ENCODE measurements around the gene GATD1. TPM values are rescaled to one million over a fixed set of nuclear protein-coding genes. Genes with fewer than 3 reads are reported as not detected.

Gene GATD1
- total and polyA plus RNA-seq, 4 donors: 22.1 to 63.1 (median 39.1) TPM

DNA sequence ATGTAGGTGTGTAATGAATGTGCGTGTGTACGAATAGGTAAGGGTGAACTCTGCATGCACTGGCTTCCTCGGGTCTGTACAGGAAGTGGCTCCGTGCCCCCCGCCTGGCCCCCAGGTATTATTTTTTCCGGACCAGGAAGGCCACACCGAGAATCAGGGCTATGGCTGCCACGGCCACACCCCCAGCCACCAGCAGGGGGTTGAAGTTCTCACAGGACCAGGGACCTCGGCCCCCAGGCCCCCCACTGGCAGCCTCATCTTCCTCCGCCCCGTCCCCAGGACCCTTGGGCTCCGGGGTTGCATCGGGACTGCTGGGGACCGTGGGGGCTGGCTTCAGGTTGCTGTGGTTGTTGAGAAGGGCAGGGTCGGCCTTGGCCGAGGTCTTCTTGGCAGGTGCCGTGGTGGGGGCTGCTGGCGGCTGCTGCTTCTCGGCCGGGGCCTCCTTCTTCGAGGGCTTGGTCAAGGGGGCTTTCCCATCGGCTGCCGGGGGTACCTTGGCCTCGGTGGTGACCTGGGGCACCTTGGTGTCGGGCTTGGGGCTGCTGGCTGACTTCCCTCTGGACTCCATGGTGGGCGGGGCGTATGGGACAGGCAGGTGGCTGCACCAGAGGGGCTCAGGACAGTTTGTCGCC, 10.8 kb upstream of the GATD1 start:
- no peaks in the 10 kb centered on the region for H3K27me3 ChIP-seq (ENCODE audit: control insufficient read depth in 3 of 3, insufficient read depth in 3 of 3, low read length in 2 of 3)
- no peak for DNase-seq
- H3K36me3 ChIP-seq (ENCODE audit: control insufficient read depth in 4 of 4, insufficient read depth in 4 of 4, low read length in 4 of 4): peaks cover 0 to 16% (median 4%) of the 10 kb centered on the region in 4 donors
- no peaks in the 10 kb centered on the region for H3K9me3 ChIP-seq (ENCODE audit: control insufficient read depth in 4 of 4, insufficient read depth in 3 of 4, low read length in 3 of 4)
- WGBS, 2 donors: 55 to 59% methylated on average over 28 of the region's 28 CpGs
- ATAC-seq (ENCODE audit: insufficient read depth, low FRiP score): no peak
- H3K4me3 ChIP-seq: no peak overlapping the region
- TF ChIP-seq, protein P1, sequence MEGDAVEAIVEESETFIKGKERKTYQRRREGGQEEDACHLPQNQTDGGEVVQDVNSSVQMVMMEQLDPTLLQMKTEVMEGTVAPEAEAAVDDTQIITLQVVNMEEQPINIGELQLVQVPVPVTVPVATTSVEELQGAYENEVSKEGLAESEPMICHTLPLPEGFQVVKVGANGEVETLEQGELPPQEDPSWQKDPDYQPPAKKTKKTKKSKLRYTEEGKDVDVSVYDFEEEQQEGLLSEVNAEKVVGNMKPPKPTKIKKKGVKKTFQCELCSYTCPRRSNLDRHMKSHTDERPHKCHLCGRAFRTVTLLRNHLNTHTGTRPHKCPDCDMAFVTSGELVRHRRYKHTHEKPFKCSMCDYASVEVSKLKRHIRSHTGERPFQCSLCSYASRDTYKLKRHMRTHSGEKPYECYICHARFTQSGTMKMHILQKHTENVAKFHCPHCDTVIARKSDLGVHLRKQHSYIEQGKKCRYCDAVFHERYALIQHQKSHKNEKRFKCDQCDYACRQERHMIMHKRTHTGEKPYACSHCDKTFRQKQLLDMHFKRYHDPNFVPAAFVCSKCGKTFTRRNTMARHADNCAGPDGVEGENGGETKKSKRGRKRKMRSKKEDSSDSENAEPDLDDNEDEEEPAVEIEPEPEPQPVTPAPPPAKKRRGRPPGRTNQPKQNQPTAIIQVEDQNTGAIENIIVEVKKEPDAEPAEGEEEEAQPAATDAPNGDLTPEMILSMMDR (IDR thresholded peaks at IDR 0.05; ENCODE audit: control extremely low read depth, extremely low read depth): no peak
- no peak overlapping the region for H3K9ac ChIP-seq (ENCODE audit: insufficient read depth in 1 of 2, low read length in 2 of 2)
- H3K27ac ChIP-seq (ENCODE audit: low read depth in 1 of 2, low read length in 1 of 2): no peak overlapping the region
- H3K4me1 ChIP-seq (ENCODE audit: control insufficient read depth in 5 of 5, insufficient read depth in 5 of 5, low read length in 5 of 5): peaks cover 0 to 7% (median 3%) of the 10 kb centered on the region in 5 donors

DNA sequence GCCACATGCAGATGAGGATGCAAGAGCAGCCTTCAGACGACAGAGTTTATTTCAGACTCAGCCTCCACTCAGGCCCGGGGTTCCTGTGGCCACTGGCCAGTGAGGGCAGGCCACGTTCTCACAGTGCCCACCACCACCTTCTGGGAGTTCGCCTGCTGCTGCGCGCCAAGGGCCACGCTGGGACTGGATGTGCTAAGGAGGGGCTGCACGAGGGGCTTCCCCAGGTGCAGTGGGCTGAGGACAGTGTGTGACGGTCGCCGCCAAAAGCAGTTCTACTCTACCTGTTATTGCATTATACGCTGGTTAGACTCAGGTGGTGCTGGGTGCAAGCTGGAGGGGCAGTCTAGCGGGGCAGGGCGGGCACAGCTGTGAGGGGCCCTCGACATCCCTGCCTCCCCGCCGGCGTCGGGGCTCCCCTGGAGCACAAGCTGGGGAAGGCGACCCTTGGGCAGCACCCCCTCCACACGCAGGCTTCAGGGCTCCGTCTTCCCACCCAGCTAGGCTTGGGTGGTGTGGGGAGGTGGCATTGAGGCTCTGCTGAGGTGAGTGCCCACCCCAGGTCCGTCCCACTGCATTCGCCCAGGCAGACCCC, 9.9 kb upstream of the GATD1 start:
- no peaks in the 10 kb centered on the region for H3K9me3 ChIP-seq (ENCODE audit: control insufficient read depth in 4 of 4, insufficient read depth in 3 of 4, low read length in 3 of 4)
- TF ChIP-seq, protein P1 (IDR thresholded peaks at IDR 0.05; ENCODE audit: control extremely low read depth, extremely low read depth): no peak
- H3K36me3 ChIP-seq (ENCODE audit: control insufficient read depth in 4 of 4, insufficient read depth in 4 of 4, low read length in 4 of 4): peaks cover 0 to 10% (median 3%) of the 10 kb centered on the region in 4 donors
- peaks cover 0 to 7% (median 3%) of the 10 kb centered on the region in 5 donors for H3K4me1 ChIP-seq (ENCODE audit: control insufficient read depth in 5 of 5, insufficient read depth in 5 of 5, low read length in 5 of 5)
- H3K4me3 ChIP-seq: no peak overlapping the region
- H3K27me3 ChIP-seq (ENCODE audit: control insufficient read depth in 3 of 3, insufficient read depth in 3 of 3, low read length in 2 of 3): no peaks in the 10 kb centered on the region
- no peak overlapping the region for H3K27ac ChIP-seq (ENCODE audit: low read depth in 1 of 2, low read length in 1 of 2)
- DNase-seq: no peak
- WGBS, 2 donors: 89 to 92% methylated on average over 22 to 24 of the region's 24 CpGs
- H3K9ac ChIP-seq (ENCODE audit: insufficient read depth in 1 of 2, low read length in 2 of 2): no peak overlapping the region
- ATAC-seq (ENCODE audit: insufficient read depth, low FRiP score): no peak

DNA sequence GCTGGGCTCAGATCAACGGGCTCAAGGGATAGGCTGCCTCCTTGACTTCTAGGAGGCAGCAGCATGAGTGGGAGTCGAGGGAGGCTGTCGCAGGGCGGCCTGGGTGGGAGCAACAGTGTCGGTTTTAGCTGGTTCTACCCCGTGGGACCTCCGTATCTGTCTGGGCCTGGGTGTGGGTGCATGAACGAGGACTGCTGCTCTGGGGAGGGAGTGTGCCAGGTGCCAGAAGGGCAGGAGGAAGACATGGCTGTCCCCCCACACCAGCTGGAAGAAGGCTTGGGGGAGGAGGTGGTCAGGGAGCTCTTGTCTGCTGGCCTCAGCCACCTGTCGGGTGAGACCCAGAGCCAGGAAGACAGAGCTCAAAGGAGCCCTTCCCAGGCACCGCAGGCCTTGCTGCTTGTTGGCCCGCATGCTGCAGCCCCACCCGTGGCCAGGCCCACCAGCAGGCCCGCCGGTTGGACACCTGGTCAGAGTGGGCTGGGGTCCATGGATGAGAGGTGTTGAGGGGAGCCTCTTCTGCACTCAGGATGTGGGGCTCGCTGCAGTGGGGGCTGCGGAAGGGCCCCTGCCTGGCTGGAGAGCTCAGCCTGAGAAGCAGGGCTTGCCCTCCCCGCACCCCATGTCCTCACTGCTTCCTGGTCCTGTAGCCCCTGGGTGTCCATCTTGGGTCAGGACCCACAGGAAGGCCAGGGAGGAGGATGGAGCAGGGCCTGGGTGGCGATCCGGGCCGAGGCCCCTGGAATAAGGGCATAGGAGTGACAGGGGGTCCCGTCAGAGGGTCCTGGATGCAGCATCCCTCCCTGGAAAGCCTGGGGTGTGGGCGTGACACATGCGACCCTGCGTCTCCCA, 9.2 kb upstream of the GATD1 start:
- TF ChIP-seq, protein P1 (IDR thresholded peaks at IDR 0.05; ENCODE audit: control extremely low read depth, extremely low read depth): no peak
- H3K4me1 ChIP-seq (ENCODE audit: control insufficient read depth in 5 of 5, insufficient read depth in 5 of 5, low read length in 5 of 5): peaks cover 0 to 7% (median 3%) of the 10 kb centered on the region in 5 donors
- no peak overlapping the region for H3K9ac ChIP-seq (ENCODE audit: insufficient read depth in 1 of 2, low read length in 2 of 2)
- no peak overlapping the region for H3K27ac ChIP-seq (ENCODE audit: low read depth in 1 of 2, low read length in 1 of 2)
- H3K9me3 ChIP-seq (ENCODE audit: control insufficient read depth in 4 of 4, insufficient read depth in 3 of 4, low read length in 3 of 4): no peaks in the 10 kb centered on the region
- no peak for DNase-seq
- no peak overlapping the region for H3K4me3 ChIP-seq
- H3K36me3 ChIP-seq (ENCODE audit: control insufficient read depth in 4 of 4, insufficient read depth in 4 of 4, low read length in 4 of 4): peaks cover 0 to 4% (median 0%) of the 10 kb centered on the region in 4 donors
- WGBS, 2 donors: 81 to 89% methylated on average over 23 to 24 of the region's 24 CpGs
- H3K27me3 ChIP-seq (ENCODE audit: control insufficient read depth in 3 of 3, insufficient read depth in 3 of 3, low read length in 2 of 3): no peaks in the 10 kb centered on the region
- no peak for ATAC-seq (ENCODE audit: insufficient read depth, low FRiP score)

Data from lung (tissue), 12 donors.